ENCODE data around the gene TUBB. TPM values are rescaled to one million over a fixed set of nuclear protein-coding genes. Genes with fewer than 3 reads are reported as not detected.

The TUBB gene
- total RNA-seq = 131 and 136 TPM in 2 replicates

GRCh38 chr6:30719791-30720737 is at the start of gene TUBB:
Gene TUBB, plus strand, starts transcription at chr6:30720352. Its CDS starts 155 bp downstream, at chr6:30720507.
- TF ChIP-seq, protein P1, sequence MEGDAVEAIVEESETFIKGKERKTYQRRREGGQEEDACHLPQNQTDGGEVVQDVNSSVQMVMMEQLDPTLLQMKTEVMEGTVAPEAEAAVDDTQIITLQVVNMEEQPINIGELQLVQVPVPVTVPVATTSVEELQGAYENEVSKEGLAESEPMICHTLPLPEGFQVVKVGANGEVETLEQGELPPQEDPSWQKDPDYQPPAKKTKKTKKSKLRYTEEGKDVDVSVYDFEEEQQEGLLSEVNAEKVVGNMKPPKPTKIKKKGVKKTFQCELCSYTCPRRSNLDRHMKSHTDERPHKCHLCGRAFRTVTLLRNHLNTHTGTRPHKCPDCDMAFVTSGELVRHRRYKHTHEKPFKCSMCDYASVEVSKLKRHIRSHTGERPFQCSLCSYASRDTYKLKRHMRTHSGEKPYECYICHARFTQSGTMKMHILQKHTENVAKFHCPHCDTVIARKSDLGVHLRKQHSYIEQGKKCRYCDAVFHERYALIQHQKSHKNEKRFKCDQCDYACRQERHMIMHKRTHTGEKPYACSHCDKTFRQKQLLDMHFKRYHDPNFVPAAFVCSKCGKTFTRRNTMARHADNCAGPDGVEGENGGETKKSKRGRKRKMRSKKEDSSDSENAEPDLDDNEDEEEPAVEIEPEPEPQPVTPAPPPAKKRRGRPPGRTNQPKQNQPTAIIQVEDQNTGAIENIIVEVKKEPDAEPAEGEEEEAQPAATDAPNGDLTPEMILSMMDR (IDR thresholded peaks at IDR 0.05; ENCODE audit: insufficient read depth, low read length, severe bottlenecking) = no peak
- H3K36me3 ChIP-seq (ENCODE audit: control insufficient read depth, insufficient read depth, low read length) = peaks cover 17% of the 10 kb centered on the region
- H3K27me3 ChIP-seq (ENCODE audit: control insufficient read depth, insufficient read depth, low read length) = no peaks in the 10 kb centered on the region
- H3K4me3 ChIP-seq (ENCODE audit: low read depth, low read length) = peak within 1 kb of the TSS; percentile 82
- DNase-seq (ENCODE audit: low read depth) (peak; percentile 94), FAIRE-seq (no peak)

DNA sequence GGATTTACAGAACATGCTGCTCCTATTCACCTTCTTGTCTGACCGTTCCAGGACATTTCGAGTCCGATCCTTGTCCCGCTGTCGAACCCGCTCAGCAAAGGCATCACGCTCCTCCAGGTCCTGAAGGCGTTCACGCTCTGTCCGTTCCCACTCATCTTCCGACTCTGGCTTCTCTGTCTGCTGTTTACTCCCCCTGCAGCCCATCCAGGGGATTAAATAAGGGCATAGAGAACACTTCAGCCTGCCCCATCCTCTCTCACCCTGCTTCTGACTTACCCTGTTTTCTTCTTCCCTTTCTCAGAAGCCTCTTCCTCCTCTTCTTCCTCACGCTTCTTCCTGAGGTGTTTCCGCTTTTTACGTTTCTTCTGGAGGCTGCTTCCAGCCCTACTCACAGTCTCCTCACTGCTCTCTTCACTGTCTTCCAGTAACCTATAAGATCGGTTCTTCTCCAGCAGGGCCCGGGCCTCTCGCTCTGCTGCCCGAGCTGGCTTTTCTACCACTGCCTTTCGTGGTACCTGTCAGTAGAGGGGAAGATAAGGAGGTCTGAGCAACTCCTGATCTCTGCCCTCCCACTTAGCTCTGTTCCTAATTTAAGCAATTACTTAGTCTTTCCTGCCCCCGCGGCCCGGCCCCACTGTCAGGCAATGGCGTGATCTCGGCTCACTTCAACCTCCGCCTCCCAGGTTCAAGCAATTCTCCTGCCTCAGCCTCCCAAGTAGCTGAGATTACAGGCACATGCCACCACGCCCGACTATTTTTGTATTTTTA is 49.2 kb upstream of the TUBB start:
- no peak for DNase-seq (ENCODE audit: low read depth)
- no peaks in the 10 kb centered on the region for H3K27me3 ChIP-seq (ENCODE audit: control insufficient read depth, insufficient read depth, low read length)
- no peak overlapping the region for H3K4me3 ChIP-seq (ENCODE audit: low read depth, low read length)
- peaks cover 13% of the 10 kb centered on the region for H3K36me3 ChIP-seq (ENCODE audit: control insufficient read depth, insufficient read depth, low read length)
- FAIRE-seq = no peak
- TF ChIP-seq, protein P1 (IDR thresholded peaks at IDR 0.05; ENCODE audit: insufficient read depth, low read length, severe bottlenecking) = peak; percentile 4

DNA sequence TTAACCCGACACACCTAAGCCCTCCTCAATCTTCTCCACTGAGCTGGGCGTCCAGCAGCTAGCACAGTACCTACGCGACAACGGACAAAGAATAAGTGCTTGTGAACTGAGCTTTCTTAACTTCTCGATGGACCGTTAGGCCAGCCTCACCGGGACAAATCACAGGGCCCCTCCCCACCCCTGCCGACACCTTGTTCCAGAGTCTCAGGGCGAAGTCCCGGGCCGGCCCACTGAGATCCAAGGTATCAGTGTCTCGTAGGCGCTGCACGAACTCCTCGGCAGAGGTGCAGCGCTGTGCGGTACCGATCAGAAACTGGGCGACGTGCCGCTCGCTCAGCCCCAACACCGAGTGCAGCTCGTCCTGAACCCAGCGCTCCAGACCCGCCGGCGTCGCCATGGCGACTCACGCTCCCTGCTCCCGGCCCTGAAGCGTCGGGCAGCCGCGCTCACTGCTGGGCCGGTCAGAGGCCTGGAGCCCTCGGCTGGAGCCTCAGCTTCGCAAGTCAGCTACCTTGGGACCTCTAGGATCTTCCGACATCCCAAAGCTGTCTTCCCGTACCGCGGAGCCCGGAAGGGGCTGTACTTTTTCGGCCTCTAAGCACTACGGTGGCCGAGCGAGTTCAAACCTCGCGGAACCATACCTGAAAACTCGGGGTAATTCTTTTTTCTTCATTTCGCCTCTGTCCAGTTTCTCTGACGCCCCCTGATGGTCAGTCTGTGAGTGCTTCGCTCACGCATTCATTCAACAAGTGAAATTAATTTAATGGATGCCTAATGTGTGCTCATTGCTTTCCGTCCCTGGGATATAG is 47.5 kb upstream of the TUBB start, which contains the start of gene DHX16:
TSS of gene DHX16 (minus strand) at position 562 of the 809 bp plus-strand sequence. CDS start at position 397, 165 bp downstream.
- H3K27me3 ChIP-seq (ENCODE audit: control insufficient read depth, insufficient read depth, low read length) = no peaks in the 10 kb centered on the region
- DNase-seq (ENCODE audit: low read depth) (peak; percentile 95), FAIRE-seq (no peak)
- H3K4me3 ChIP-seq (ENCODE audit: low read depth, low read length) = peak within 1 kb of the TSS; percentile 81
- peaks cover 20% of the 10 kb centered on the region for H3K36me3 ChIP-seq (ENCODE audit: control insufficient read depth, insufficient read depth, low read length)
- TF ChIP-seq, protein P1 (IDR thresholded peaks at IDR 0.05; ENCODE audit: insufficient read depth, low read length, severe bottlenecking) = peak; percentile 82

DNA sequence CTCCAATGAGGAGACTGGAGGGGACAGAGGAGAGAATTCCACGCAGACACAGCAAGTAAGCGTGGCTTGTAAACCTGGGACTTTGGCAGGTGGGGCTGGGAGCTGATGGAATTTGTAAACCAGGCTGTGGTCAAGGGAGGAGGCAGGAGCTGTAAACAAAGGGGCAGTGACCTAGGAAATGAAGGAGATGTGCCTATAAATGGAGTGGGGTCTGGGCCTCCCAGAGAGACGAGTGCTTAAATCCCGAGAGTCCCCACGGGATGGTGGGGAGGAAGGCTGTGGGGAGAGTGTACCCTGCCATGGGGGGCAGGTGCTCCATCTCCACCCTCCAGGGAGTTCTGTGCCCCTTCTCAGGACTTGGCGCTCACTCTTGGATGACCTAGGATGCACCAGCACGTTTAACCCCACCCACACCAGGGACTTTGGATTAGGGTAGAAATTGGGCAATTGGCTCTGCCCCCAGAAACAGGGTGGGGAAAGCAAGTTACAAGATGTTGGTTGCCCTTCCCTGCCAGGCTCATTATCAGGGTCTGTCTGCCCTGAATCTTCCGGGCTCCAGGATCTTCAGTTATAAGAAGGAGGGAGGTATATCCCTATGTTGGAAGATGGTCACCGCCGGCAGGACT is 43.4 kb upstream of the TUBB start:
- no peaks in the 10 kb centered on the region for H3K27me3 ChIP-seq (ENCODE audit: control insufficient read depth, insufficient read depth, low read length)
- no peak for DNase-seq (ENCODE audit: low read depth)
- FAIRE-seq = no peak
- TF ChIP-seq, protein P1 (IDR thresholded peaks at IDR 0.05; ENCODE audit: insufficient read depth, low read length, severe bottlenecking) = no peak
- no peak overlapping the region for H3K4me3 ChIP-seq (ENCODE audit: low read depth, low read length)
- peaks cover 17% of the 10 kb centered on the region for H3K36me3 ChIP-seq (ENCODE audit: control insufficient read depth, insufficient read depth, low read length)
